ENCODE results near the gene LMOD3. TPM values are rescaled to one million over a fixed set of nuclear protein-coding genes. Genes with fewer than 3 reads are reported as not detected.

The LMOD3 gene
- polyA plus RNA-seq, 2 of the 4 experiments (the other 2 are of a cell fraction) = not detected

DNA sequence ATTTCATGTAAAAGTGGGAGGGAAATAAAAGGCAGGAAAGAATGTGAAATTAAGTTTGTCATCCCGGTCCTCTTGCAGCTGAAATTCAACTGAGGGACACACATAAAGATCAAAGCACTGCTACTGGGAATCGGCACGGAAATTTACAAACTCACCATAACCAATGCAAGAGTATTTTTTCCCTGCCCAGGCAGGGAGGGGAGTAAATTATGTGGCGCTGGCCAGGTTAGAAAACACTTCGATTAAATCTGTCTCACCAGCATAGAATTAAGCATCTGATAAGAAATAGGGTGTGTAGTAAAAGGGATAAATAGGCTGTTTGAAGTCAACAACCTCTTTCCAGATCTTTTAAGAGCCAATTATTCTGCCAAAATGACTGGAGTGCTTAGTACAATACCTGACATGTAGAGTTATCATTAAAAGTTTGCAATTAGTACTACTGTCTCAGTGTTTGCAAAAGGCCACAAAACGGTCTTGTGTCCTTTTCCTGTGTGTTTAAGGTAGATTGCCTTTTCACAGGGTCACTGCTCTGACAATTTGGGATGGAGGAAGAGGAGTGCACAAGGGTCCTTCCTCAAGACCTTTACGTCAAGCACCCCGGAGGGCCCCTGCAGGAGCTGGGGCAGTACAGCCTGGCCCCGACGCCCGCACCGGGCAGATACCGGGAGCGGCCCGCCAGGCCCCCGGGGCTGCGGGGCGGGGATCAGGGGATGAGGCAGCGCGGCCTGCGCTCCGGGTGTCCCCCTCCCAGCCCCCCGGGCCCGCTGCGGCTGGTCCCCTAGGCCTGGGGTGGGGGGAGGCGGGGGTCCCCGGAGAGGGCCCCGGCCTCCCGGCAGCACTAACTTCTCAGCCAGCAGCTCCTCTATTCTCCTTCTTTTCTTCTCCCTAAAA, 42.9 kb downstream of the LMOD3 start (continued):
- TF ChIP-seq RCOR1 (IDR thresholded peaks at IDR 0.05; ENCODE audit: low read depth, low read length) = no peak
- TF ChIP-seq, protein P1, sequence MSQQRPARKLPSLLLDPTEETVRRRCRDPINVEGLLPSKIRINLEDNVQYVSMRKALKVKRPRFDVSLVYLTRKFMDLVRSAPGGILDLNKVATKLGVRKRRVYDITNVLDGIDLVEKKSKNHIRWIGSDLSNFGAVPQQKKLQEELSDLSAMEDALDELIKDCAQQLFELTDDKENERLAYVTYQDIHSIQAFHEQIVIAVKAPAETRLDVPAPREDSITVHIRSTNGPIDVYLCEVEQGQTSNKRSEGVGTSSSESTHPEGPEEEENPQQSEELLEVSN (IDR thresholded peaks at IDR 0.05; ENCODE audit: borderline replicate concordance, low read depth) = no peak
- TF ChIP-seq CBX2 (IDR thresholded peaks at IDR 0.05; ENCODE audit: borderline replicate concordance, low read depth) = no peak
- TF ChIP-seq, protein P2, sequence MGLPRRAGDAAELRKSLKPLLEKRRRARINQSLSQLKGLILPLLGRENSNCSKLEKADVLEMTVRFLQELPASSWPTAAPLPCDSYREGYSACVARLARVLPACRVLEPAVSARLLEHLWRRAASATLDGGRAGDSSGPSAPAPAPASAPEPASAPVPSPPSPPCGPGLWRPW (IDR thresholded peaks at IDR 0.05) = no peak

DNA sequence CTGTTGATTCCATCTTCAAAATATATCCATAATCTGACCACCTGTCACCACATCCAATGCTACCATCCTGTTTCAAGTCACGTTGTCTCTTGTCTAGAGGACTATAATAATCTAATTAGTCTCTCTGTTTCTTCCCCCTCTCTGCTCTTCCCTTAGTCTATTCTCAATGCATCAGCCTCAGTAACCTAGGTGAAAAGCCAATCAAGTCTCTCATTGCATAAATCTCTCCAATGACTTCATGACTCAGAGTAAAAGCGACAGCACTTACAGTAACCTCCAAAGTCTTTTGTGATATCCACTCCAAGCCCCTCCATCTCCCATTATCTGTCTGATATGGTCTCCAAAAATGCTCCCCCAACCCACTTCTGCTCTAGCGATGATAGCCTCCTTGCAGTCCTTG, 49.5 kb downstream of the LMOD3 start:
- WGBS (ENCODE audit: missing lambda C conversion rate) = 90% methylated on average over 3 of the region's 3 CpGs
- POLR2A ChIA-PET = no interaction called here
- Histone ChIP-seq H3K9me3 (no peaks in the 10 kb centered on the region), H3K4me2 (no peak overlapping the region), H3K4me1 (peaks cover 3% of the 10 kb centered on the region; the same call in 2 of the 3 replicates), H3K4me3 (no peak overlapping the region), H3K27ac (no peak overlapping the region)
- FAIRE-seq (no peak), DNase-seq (ENCODE audit: low read depth in 1 of 2, low spot score in 1 of 2) (no peak), ATAC-seq (no peak)
- CTCF ChIA-PET = no interaction called here
- TF ChIP-seq CBX2 (IDR thresholded peaks at IDR 0.05; ENCODE audit: borderline replicate concordance, low read depth) (no peak), FOSB (CRISPR knock-in tag; IDR thresholded peaks at IDR 0.05) (no peak), RFX5 (IDR thresholded peaks at IDR 0.05) (no peak), EHMT2 (IDR thresholded peaks at IDR 0.05; ENCODE audit: low read depth) (no peak), GATA3 (IDR thresholded peaks at IDR 0.05; ENCODE audit: borderline replicate concordance) (no peak), CEBPB (IDR thresholded peaks at IDR 0.05) (no peak), JUNB (IDR thresholded peaks at IDR 0.05) (no peak), ESRRA (IDR thresholded peaks at IDR 0.05; ENCODE audit: borderline replicate concordance, low read length) (no peak), MAZ (IDR thresholded peaks at IDR 0.05; ENCODE audit: borderline replicate concordance, low read depth, low read length) (no peak), NR3C1 (IDR thresholded peaks at IDR 0.05) (no peak), BHLHE40 (IDR thresholded peaks at IDR 0.05; ENCODE audit: low read depth, low read length) (no peak), NFE2L2 (conservative IDR thresholded peaks at IDR 0.05; ENCODE audit: low read length) (no peak), ZSCAN20 (CRISPR knock-in tag; IDR thresholded peaks at IDR 0.05) (no peak), FOSL2 (IDR thresholded peaks at IDR 0.05) (no peak), FOSL2 (CRISPR knock-in tag; IDR thresholded peaks at IDR 0.05) (no peak)
- TF ChIP-seq, protein P1 (IDR thresholded peaks at IDR 0.05; ENCODE audit: borderline replicate concordance, low read depth) = no peak
- TF ChIP-seq, protein P3, sequence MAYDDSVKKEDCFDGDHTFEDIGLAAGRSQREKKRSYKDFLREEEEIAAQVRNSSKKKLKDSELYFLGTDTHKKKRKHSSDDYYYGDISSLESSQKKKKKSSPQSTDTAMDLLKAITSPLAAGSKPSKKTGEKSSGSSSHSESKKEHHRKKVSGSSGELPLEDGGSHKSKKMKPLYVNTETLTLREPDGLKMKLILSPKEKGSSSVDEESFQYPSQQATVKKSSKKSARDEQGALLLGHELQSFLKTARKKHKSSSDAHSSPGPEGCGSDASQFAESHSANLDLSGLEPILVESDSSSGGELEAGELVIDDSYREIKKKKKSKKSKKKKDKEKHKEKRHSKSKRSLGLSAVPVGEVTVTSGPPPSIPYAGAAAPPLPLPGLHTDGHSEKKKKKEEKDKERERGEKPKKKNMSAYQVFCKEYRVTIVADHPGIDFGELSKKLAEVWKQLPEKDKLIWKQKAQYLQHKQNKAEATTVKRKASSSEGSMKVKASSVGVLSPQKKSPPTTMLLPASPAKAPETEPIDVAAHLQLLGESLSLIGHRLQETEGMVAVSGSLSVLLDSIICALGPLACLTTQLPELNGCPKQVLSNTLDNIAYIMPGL (CRISPR knock-in tag; IDR thresholded peaks at IDR 0.05; ENCODE audit: borderline replicate concordance) = no peak
- TF ChIP-seq, protein P2 (IDR thresholded peaks at IDR 0.05) = no peak

DNA sequence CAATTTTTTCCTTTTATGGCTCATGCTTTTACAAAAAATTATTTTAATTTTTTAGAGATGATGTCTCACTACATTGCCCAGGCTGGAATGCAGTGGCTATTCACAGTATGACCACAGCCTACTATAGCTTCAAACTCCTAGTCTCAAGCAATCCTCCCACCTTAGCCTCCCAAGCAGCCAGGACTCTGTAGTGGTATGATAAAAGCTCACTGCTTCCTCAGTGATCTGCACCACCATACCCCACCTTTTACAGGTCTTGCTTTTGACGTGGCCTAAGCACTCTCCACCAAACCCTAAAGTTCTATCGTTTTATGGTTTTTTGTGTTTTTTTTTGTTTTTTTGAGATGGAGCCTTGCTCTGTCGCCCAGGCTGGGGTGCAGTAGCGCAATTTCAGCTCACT, 56.3 kb downstream of the LMOD3 start:
- POLR2A ChIA-PET = no interaction called here
- FAIRE-seq (no peak), ATAC-seq (no peak), DNase-seq (ENCODE audit: low read depth in 1 of 2, low spot score in 1 of 2) (no peak)
- Histone ChIP-seq H3K4me1 (no peaks in the 10 kb centered on the region), H3K4me2 (no peak overlapping the region), H3K4me3 (no peak overlapping the region), H3K9me3 (no peaks in the 10 kb centered on the region), H3K27ac (no peak overlapping the region)
- 94% methylated on average over 4 of the region's 4 CpGs for WGBS (ENCODE audit: missing lambda C conversion rate)
- CTCF ChIA-PET = no interaction called here
- TF ChIP-seq BHLHE40 (IDR thresholded peaks at IDR 0.05; ENCODE audit: low read depth, low read length) (no peak), FOSL2 (IDR thresholded peaks at IDR 0.05) (no peak), FOSL2 (CRISPR knock-in tag; IDR thresholded peaks at IDR 0.05) (no peak), FOXS1 (CRISPR knock-in tag; IDR thresholded peaks at IDR 0.05) (no peak), EHMT2 (IDR thresholded peaks at IDR 0.05; ENCODE audit: low read depth) (no peak), HOXA7 (CRISPR knock-in tag; IDR thresholded peaks at IDR 0.05) (no peak), PHF8 (IDR thresholded peaks at IDR 0.05; ENCODE audit: borderline replicate concordance, low read depth) (no peak)
